Measurements from ENCODE around the gene GSPT1. TPM values are rescaled to one million over a fixed set of nuclear protein-coding genes. Genes with fewer than 3 reads are reported as not detected.

GSPT1 gene
- polyA plus RNA-seq, 1 of the 3 experiments (the other 2 are of a cell fraction), result 41.5 TPM

GRCh38 chr16:11868412-11868980 lies 47.3 kb downstream of the GSPT1 start:
- H3K27ac ChIP-seq (ENCODE audit: low read depth in 2 of 2, low read length in 1 of 2), result no peak overlapping the region
- no peaks in the 10 kb centered on the region for H3K9me2 ChIP-seq
- H3K36me3 ChIP-seq (replicated peaks in 1 of 2; ENCODE audit: control insufficient read depth in 1 of 2, insufficient read depth in 2 of 2, low read length in 1 of 2), result peaks cover 37 to 51% of the 10 kb centered on the region in 2 experiments
- H3K4me1 ChIP-seq (ENCODE audit: control insufficient read depth in 1 of 2, insufficient read depth in 2 of 2, low read depth in 1 of 2, low read length in 1 of 2), result peaks cover 0 to 20% of the 10 kb centered on the region in 2 experiments; a peak in 2 of 4 replicates
- H4K20me1 ChIP-seq (ENCODE audit: insufficient read depth), result peaks cover 19% of the 10 kb centered on the region; the same call in 1 of the 2 replicates
- H3F3A ChIP-seq (replicated peaks; ENCODE audit: insufficient read depth), result peaks cover 55% of the 10 kb centered on the region
- H3K4me3 ChIP-seq (ENCODE audit: low read depth in 2 of 2, low read length in 1 of 2), result no peak overlapping the region
- DNase-seq, result no peak
- ChIA-PET CTCF (no interaction called here), POLR2A (no interaction called here)
- H3K9ac ChIP-seq, result no peak overlapping the region
- no peak for TF ChIP-seq RCOR1 (IDR thresholded peaks at IDR 0.05; ENCODE audit: low read length)
- WGBS (ENCODE audit: low lambda C conversion rate), result 100% methylated on average over 2 of the region's 2 CpGs
- peaks cover 54% of the 10 kb centered on the region for H3K79me2 ChIP-seq (ENCODE audit: insufficient read depth)
- no peak overlapping the region for H3K4me2 ChIP-seq
- H3K27me3 ChIP-seq (ENCODE audit: insufficient read depth), result no peaks in the 10 kb centered on the region
- no peak overlapping the region for H2AFZ ChIP-seq (ENCODE audit: low read depth)
- no peaks in the 10 kb centered on the region for H3K9me3 ChIP-seq

GRCh38 chr16:11862489-11862888 lies 53.3 kb downstream of the GSPT1 start:
- POLR2A ChIA-PET, result interaction anchor here (0.6 kb wide), 1 partner anchor 152 kb away, joined by 3 read pairs; no protein-coding TSS in a partner anchor

GRCh38 chr16:11857161-11857560 lies 58.6 kb downstream of the GSPT1 start:
- H3K4me3 ChIP-seq (ENCODE audit: low read depth in 2 of 2, low read length in 1 of 2), result no peak overlapping the region
- no peak for DNase-seq
- no peaks in the 10 kb centered on the region for H3K27me3 ChIP-seq (ENCODE audit: insufficient read depth)
- no peaks in the 10 kb centered on the region for H3K9me2 ChIP-seq
- no peaks in the 10 kb centered on the region for H3K9me3 ChIP-seq
- ChIA-PET CTCF (interaction anchor here (2.0 kb wide), 1 partner anchor 211 kb away, joined by 6 read pairs; no protein-coding TSS in a partner anchor), POLR2A (no interaction called here)
- H3K27ac ChIP-seq (ENCODE audit: low read depth in 2 of 2, low read length in 1 of 2), result no peak overlapping the region; a peak in 1 of 4 replicates
- no peak overlapping the region for H2AFZ ChIP-seq (ENCODE audit: low read depth)
- H4K20me1 ChIP-seq (ENCODE audit: insufficient read depth), result no peaks in the 10 kb centered on the region
- 23% methylated on average over 4 of the region's 4 CpGs for WGBS (ENCODE audit: low lambda C conversion rate)
- H3K4me2 ChIP-seq, result no peak overlapping the region
- H3F3A ChIP-seq (replicated peaks; ENCODE audit: insufficient read depth), result peaks cover 12% of the 10 kb centered on the region
- no peaks in the 10 kb centered on the region; a peak in 1 of 4 replicates for H3K4me1 ChIP-seq (ENCODE audit: control insufficient read depth in 1 of 2, insufficient read depth in 2 of 2, low read depth in 1 of 2, low read length in 1 of 2)
- no peaks in the 10 kb centered on the region for H3K36me3 ChIP-seq (replicated peaks in 1 of 2; ENCODE audit: control insufficient read depth in 1 of 2, insufficient read depth in 2 of 2, low read length in 1 of 2)
- H3K79me2 ChIP-seq (ENCODE audit: insufficient read depth), result peaks cover 95% of the 10 kb centered on the region
- no peak overlapping the region for H3K9ac ChIP-seq
- TF ChIP-seq PBX3 (IDR thresholded peaks at IDR 0.05) (peak; percentile 89), NFIC (IDR thresholded peaks at IDR 0.05; ENCODE audit: borderline replicate concordance) (no peak), SIN3A (IDR thresholded peaks at IDR 0.05; ENCODE audit: borderline replicate concordance, low read depth, low read length) (0 out of 2 replicates have a peak, but pooled peaks have one; percentile 34), FOSL2 (IDR thresholded peaks at IDR 0.05; ENCODE audit: borderline replicate concordance, low read depth) (peak; percentile 77), RXRA (IDR thresholded peaks at IDR 0.05; ENCODE audit: borderline replicate concordance, low read depth) (no peak), ZBTB33 (IDR thresholded peaks at IDR 0.05; ENCODE audit: borderline replicate concordance, low read depth) (no peak)

More at GRCh38 chr16:11862489-11862888, 53.3 kb downstream of the GSPT1 start:
- Histone ChIP-seq H4K20me1 (ENCODE audit: insufficient read depth) (peaks cover 1% of the 10 kb centered on the region; the same call in 1 of the 2 replicates), H3K36me3 (replicated peaks in 1 of 2; ENCODE audit: control insufficient read depth in 1 of 2, insufficient read depth in 2 of 2, low read length in 1 of 2) (no peaks in the 10 kb centered on the region), H3K9me3 (no peaks in the 10 kb centered on the region), H3K27ac (ENCODE audit: low read depth in 2 of 2, low read length in 1 of 2) (no peak overlapping the region), H3K4me3 (ENCODE audit: low read depth in 2 of 2, low read length in 1 of 2) (no peak overlapping the region), H3K4me1 (ENCODE audit: control insufficient read depth in 1 of 2, insufficient read depth in 2 of 2, low read depth in 1 of 2, low read length in 1 of 2) (no peaks in the 10 kb centered on the region; a peak in 1 of 4 replicates), H3K9me2 (no peaks in the 10 kb centered on the region), H3K79me2 (ENCODE audit: insufficient read depth) (peaks cover 93% of the 10 kb centered on the region), H3K4me2 (no peak overlapping the region), H3K9ac (no peak overlapping the region), H2AFZ (ENCODE audit: low read depth) (no peak overlapping the region), H3K27me3 (ENCODE audit: insufficient read depth) (no peaks in the 10 kb centered on the region), H3F3A (replicated peaks; ENCODE audit: insufficient read depth) (peaks cover 24% of the 10 kb centered on the region)
- WGBS (ENCODE audit: low lambda C conversion rate), result 78% methylated on average over 2 of the region's 2 CpGs
- CTCF ChIA-PET, result no interaction called here
- no peak for DNase-seq
- no peak for TF ChIP-seq IRF3 (IDR thresholded peaks at IDR 0.05; ENCODE audit: low read depth, low read length)
- no peak for TF ChIP-seq GATA2 (CRISPR knock-in tag; IDR thresholded peaks at IDR 0.05)
- no peak for TF ChIP-seq RFX5 (IDR thresholded peaks at IDR 0.05; ENCODE audit: low read length)
- no peak for TF ChIP-seq FOSL2 (IDR thresholded peaks at IDR 0.05; ENCODE audit: borderline replicate concordance, low read depth)
- TF ChIP-seq USF2 (IDR thresholded peaks at IDR 0.05; ENCODE audit: borderline replicate concordance, low read depth, low read length), result no peak
- TF ChIP-seq POLR2AphosphoS5 (IDR thresholded peaks at IDR 0.05; ENCODE audit: low read depth, low read length), result no peak
